ENCODE results near the gene RNF6. TPM values are rescaled to one million over a fixed set of nuclear protein-coding genes. Genes with fewer than 3 reads are reported as not detected.

The RNF6 gene
- polyA plus RNA-seq, 3 donors: 8.9 to 20.3 (median 15.0) TPM

DNA sequence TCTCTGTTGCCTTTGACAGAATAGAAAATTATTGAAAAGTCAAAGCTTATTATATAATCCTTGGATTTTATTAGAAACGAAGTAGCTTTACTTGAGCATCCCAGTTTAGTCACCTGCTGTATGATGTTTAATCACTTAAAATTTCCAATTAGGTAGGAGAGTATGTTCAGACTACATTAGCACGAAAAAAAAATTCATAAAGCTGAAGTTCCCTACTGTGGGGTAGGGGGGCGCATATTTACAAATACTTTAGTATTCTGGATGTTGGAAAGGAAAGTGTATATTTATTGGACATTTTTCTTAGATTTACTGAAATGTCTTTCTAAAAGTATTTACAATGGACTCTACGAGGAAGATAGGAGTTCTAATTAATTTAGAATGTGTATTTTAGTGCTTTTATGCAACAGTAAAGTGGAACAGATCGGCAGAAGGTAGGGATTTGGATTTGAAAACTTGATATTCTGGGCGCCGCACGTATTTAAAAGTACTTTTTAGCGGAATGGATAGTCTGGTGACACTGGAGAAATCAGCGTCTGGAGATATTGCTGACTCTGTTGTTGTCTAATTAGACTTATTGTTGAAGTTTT is 33.7 kb upstream of the RNF6 start:
- TF ChIP-seq CTCF (IDR thresholded peaks at IDR 0.05): peak; percentile 50
- DNase-seq: no peak
- no peaks in the 10 kb centered on the region for H3K9me3 Mint-ChIP-seq
- H4K20me1 ChIP-seq (ENCODE audit: insufficient read depth, low read length): peaks cover 36% of the 10 kb centered on the region
- no peak overlapping the region for H2AFZ ChIP-seq (ENCODE audit: insufficient read depth, low read depth, low read length, poor library complexity, severe bottlenecking)
- H3K36me3 Mint-ChIP-seq: no peaks in the 10 kb centered on the region
- H3K36me3 ChIP-seq (replicated peaks in 1 of 2; ENCODE audit: control insufficient read depth in 1 of 2, insufficient read depth in 2 of 2, low read length in 2 of 2): no peaks in the 10 kb centered on the region
- no peak overlapping the region for H3K27ac Mint-ChIP-seq
- intact Hi-C loops (cut with micrococcal nuclease): loop anchor here (2.0 to 10.0 kb wide), 2 partner anchors 33 to 71 kb away; partner anchors contain the start of gene RNF6 (in 1 of the 2)
- no peak overlapping the region for H3K4me3 ChIP-seq (replicated peaks in 1 of 3; ENCODE audit: low read depth in 2 of 3, low read length in 3 of 3)
- no peak overlapping the region for H3K27ac ChIP-seq (ENCODE audit: low read depth in 1 of 2, low read length in 2 of 2)
- H3K27me3 ChIP-seq (ENCODE audit: control insufficient read depth in 2 of 2, insufficient read depth in 2 of 2, low read length in 2 of 2): no peaks in the 10 kb centered on the region
- H3K27me3 Mint-ChIP-seq (ENCODE audit: low read depth in 3 of 3): peaks cover 0 to 7% (median 2%) of the 10 kb centered on the region in 3 donors
- peaks cover 63% of the 10 kb centered on the region for H3K79me2 ChIP-seq (ENCODE audit: insufficient read depth, low read length)
- peaks cover 25% of the 10 kb centered on the region for H3K4me1 Mint-ChIP-seq
- 90% methylated on average over 6 of the region's 10 CpGs for WGBS (ENCODE audit: insufficient coverage)
- H3K9me3 ChIP-seq (replicated peaks in 1 of 2; ENCODE audit: control insufficient read depth in 1 of 2, insufficient read depth in 1 of 2, low read length in 2 of 2): no peaks in the 10 kb centered on the region
- peak overlapping the region in 1 of 2 donors; percentile 90 for H3K4me3 Mint-ChIP-seq
- H3K4me2 ChIP-seq (replicated peaks; ENCODE audit: extremely low read depth, low read length, poor library complexity, severe bottlenecking): peak overlapping the region; percentile 85
- H3K9ac ChIP-seq (ENCODE audit: insufficient read depth, low read length, poor library complexity, severe bottlenecking): no peak overlapping the region
- peaks cover 15 to 18% of the 10 kb centered on the region in 2 donors for H3K4me1 ChIP-seq (ENCODE audit: control insufficient read depth in 1 of 2, insufficient read depth in 2 of 2, low read length in 2 of 2)

DNA sequence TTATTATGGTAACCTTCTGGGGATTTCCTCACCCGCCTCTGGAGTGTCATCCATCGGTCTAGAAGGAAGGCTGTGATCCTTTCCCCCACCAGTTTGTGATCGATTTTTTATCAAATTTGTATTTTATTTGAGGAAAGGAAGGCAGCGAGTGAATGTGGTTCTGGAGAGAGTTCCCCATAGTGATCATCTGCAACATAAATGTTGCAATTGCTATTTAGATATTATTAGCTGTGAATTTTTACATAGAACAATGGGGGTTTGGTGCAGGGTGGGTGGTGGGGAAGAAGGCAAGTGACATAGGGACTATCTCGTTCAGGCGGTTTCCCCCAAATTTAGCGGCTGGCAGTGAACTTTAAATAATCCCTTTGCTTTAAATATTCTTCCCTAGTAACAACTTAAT is 33.0 kb upstream of the RNF6 start:
- Histone ChIP-seq H4K20me1 (ENCODE audit: insufficient read depth, low read length) (peaks cover 30% of the 10 kb centered on the region), H3K4me3 (replicated peaks in 1 of 3; ENCODE audit: low read depth in 2 of 3, low read length in 3 of 3) (peak overlapping the region; percentile 59 to 98 (median 66)), H3K9me3 (replicated peaks in 1 of 2; ENCODE audit: control insufficient read depth in 1 of 2, insufficient read depth in 1 of 2, low read length in 2 of 2) (no peaks in the 10 kb centered on the region), H3K4me2 (replicated peaks; ENCODE audit: extremely low read depth, low read length, poor library complexity, severe bottlenecking) (peak overlapping the region; percentile 85), H3K79me2 (ENCODE audit: insufficient read depth, low read length) (peaks cover 56% of the 10 kb centered on the region), H3K27me3 (ENCODE audit: control insufficient read depth in 2 of 2, insufficient read depth in 2 of 2, low read length in 2 of 2) (no peaks in the 10 kb centered on the region), H3K9ac (ENCODE audit: insufficient read depth, low read length, poor library complexity, severe bottlenecking) (peak overlapping the region; percentile 75), H3K4me1 (ENCODE audit: control insufficient read depth in 1 of 2, insufficient read depth in 2 of 2, low read length in 2 of 2) (peaks cover 15 to 18% of the 10 kb centered on the region in 2 donors), H2AFZ (ENCODE audit: insufficient read depth, low read depth, low read length, poor library complexity, severe bottlenecking) (peak overlapping the region; percentile 93), H3K27ac (ENCODE audit: low read depth in 1 of 2, low read length in 2 of 2) (peak overlapping the region in 1 of 2 donors; percentile 79), H3K36me3 (replicated peaks in 1 of 2; ENCODE audit: control insufficient read depth in 1 of 2, insufficient read depth in 2 of 2, low read length in 2 of 2) (no peaks in the 10 kb centered on the region)
- no peaks in the 10 kb centered on the region for H3K9me3 Mint-ChIP-seq
- no peak for TF ChIP-seq CTCF (IDR thresholded peaks at IDR 0.05)
- DNase-seq: peak in 1 of 3 donors; percentile 0
- intact Hi-C loops (cut with micrococcal nuclease): loop anchor here (2.0 to 10.0 kb wide), 2 partner anchors 32 to 70 kb away; partner anchors contain the start of gene RNF6 (in 1 of the 2)
- no CpG with 5 or more reads among the region's 7 CpGs for WGBS (ENCODE audit: insufficient coverage)
- peaks cover 0 to 7% (median 0%) of the 10 kb centered on the region in 3 donors for H3K27me3 Mint-ChIP-seq (ENCODE audit: low read depth in 3 of 3)
- H3K27ac Mint-ChIP-seq: peak overlapping the region in 6 of 7 donors; percentile 27 to 82 (median 64)
- peaks cover 25% of the 10 kb centered on the region for H3K4me1 Mint-ChIP-seq
- H3K4me3 Mint-ChIP-seq: peak overlapping the region; percentile 84 to 90
- H3K36me3 Mint-ChIP-seq: no peaks in the 10 kb centered on the region
